Measurements from ENCODE around the gene SRSF3. TPM values are rescaled to one million over a fixed set of nuclear protein-coding genes. Genes with fewer than 3 reads are reported as not detected.

SRSF3 gene
- total and polyA plus RNA-seq, 10 donors = 93.8 to 271 (median 194) TPM

GRCh38 chr6:36577301-36577700, 16.9 kb upstream of the SRSF3 start:
- 79 to 90% (median 82%) methylated on average over 2 of the region's 2 CpGs for WGBS, 5 donors
- no peak for DNase-seq
- no peaks in the 10 kb centered on the region for H3K27me3 ChIP-seq (replicated peaks in 1 of 7)
- peaks cover 0 to 7% (median 2%) of the 10 kb centered on the region in 8 donors for H3K9me3 ChIP-seq
- intact Hi-C loops (cut with DNase I; ENCODE audit: low total_unique reads) = no loop called here
- TF ChIP-seq POLR2AphosphoS5 (IDR thresholded peaks at IDR 0.05) (no peak), CTCF (IDR thresholded peaks at IDR 0.05 in 8 of 11, conservative IDR thresholded peaks at IDR 0.05 in 3 of 11) (no peak), POLR2A (IDR thresholded peaks at IDR 0.05) (no peak)
- peaks cover 0 to 19% (median 5%) of the 10 kb centered on the region in 6 donors for H3K4me1 ChIP-seq
- no peaks in the 10 kb centered on the region for H3K36me3 ChIP-seq
- no peak overlapping the region for H3K4me3 ChIP-seq
- H3K27ac ChIP-seq = no peak overlapping the region

- Histone ChIP-seq H3K27ac (no peak overlapping the region), H3K27me3 (replicated peaks in 1 of 7) (no peaks in the 10 kb centered on the region), H3K36me3 (no peaks in the 10 kb centered on the region), H3K4me3 (no peak overlapping the region), H3K4me1 (peaks cover 0 to 19% (median 5%) of the 10 kb centered on the region in 6 donors), H3K9me3 (peaks cover 0 to 7% (median 2%) of the 10 kb centered on the region in 8 donors)
- no peak for DNase-seq
- intact Hi-C loops (cut with DNase I; ENCODE audit: low total_unique reads) = no loop called here
- TF ChIP-seq CTCF (IDR thresholded peaks at IDR 0.05 in 8 of 11, conservative IDR thresholded peaks at IDR 0.05 in 3 of 11) (no peak), POLR2A (IDR thresholded peaks at IDR 0.05) (no peak), POLR2AphosphoS5 (IDR thresholded peaks at IDR 0.05) (no peak)
- 87 to 96% (median 91%) methylated on average over 5 of the region's 5 CpGs for WGBS, 5 donors
Observed at GRCh38 chr6:36578030-36578429, 16.1 kb upstream of the SRSF3 start.

GRCh38 chr6:36578431-36578830, 15.7 kb upstream of the SRSF3 start:
- no peak for DNase-seq
- intact Hi-C loops (cut with DNase I; ENCODE audit: low total_unique reads) = no loop called here
- TF ChIP-seq POLR2AphosphoS5 (IDR thresholded peaks at IDR 0.05) (no peak), POLR2A (IDR thresholded peaks at IDR 0.05) (no peak), CTCF (IDR thresholded peaks at IDR 0.05 in 8 of 11, conservative IDR thresholded peaks at IDR 0.05 in 3 of 11) (no peak)
- 92 to 97% (median 95%) methylated on average over 4 of the region's 4 CpGs for WGBS, 5 donors
- H3K36me3 ChIP-seq = no peaks in the 10 kb centered on the region
- no peak overlapping the region for H3K4me3 ChIP-seq
- no peak overlapping the region for H3K27ac ChIP-seq
- H3K4me1 ChIP-seq = peaks cover 0 to 19% (median 5%) of the 10 kb centered on the region in 6 donors
- H3K9me3 ChIP-seq = peaks cover 0 to 7% (median 2%) of the 10 kb centered on the region in 8 donors
- H3K27me3 ChIP-seq (replicated peaks in 1 of 7) = no peaks in the 10 kb centered on the region

- intact Hi-C loops (cut with DNase I; ENCODE audit: low total_unique reads) = no loop called here
- H3K4me3 ChIP-seq = no peak overlapping the region
- TF ChIP-seq CTCF (IDR thresholded peaks at IDR 0.05 in 8 of 11, conservative IDR thresholded peaks at IDR 0.05 in 3 of 11) (no peak), POLR2A (IDR thresholded peaks at IDR 0.05) (no peak), POLR2AphosphoS5 (IDR thresholded peaks at IDR 0.05) (no peak)
- WGBS, 5 donors = 88 to 97% (median 90%) methylated on average over 8 of the region's 8 CpGs
- H3K4me1 ChIP-seq = peaks cover 0 to 19% (median 5%) of the 10 kb centered on the region in 6 donors
- peak overlapping the region in 6 of 8 donors; percentile 25 to 78 (median 52) for H3K27ac ChIP-seq
- no peaks in the 10 kb centered on the region for H3K36me3 ChIP-seq
- H3K27me3 ChIP-seq (replicated peaks in 1 of 7) = no peaks in the 10 kb centered on the region
- no peaks in the 10 kb centered on the region for H3K9me3 ChIP-seq
- DNase-seq = no peak
Observed at GRCh38 chr6:36580184-36580526, 14.0 kb upstream of the SRSF3 start.
